HCT116 (cell line): ENCODE data around the gene ZNF436.

Experiments
- EZH2 ChIP-seq: fragments of 200-600 bp; sonication (generic); IDR thresholded peaks from 2 replicates; pipeline ENCODE4 v1.6.1; 2017; ENCODE audit warnings: antibody characterized with exemption, mixed run types
- POLR2A ChIP-seq: IDR thresholded peaks from 2 replicates; pipeline ENCODE4 v1.7.0; 2011; ENCODE audit warnings: borderline replicate concordance; ENCODE audit not compliant: insufficient read depth, insufficient read length; ENCODE audit errors: extremely low read depth
- RAD21 ChIP-seq: IDR thresholded peaks from 2 replicates; pipeline ENCODE4 v1.6.1; 2012; ENCODE audit warnings: low read depth, mild to moderate bottlenecking
- SIN3A ChIP-seq: IDR thresholded peaks from 2 replicates; pipeline ENCODE4 v1.6.1; 2012; ENCODE audit warnings: low read depth
- ZFX ChIP-seq: fragments of 450-650 bp; IDR thresholded peaks from 2 replicates; pipeline ENCODE4 v1.6.1; 2017
- ZNF274 ChIP-seq: fragments of 200-500 bp; sonication (Bioruptor generic); IDR thresholded peaks from 2 replicates; pipeline ENCODE4 v1.6.1; 2014; ENCODE audit warnings: mild to moderate bottlenecking, low read depth, low read length, inconsistent platforms
- TF ChIP-seq, protein P1 (sequence below), 3 experiments: fragments of 200-600 bp in 1 of 3; sonication (generic) in 1 of 3; IDR thresholded peaks in 2 of 3; conservative IDR thresholded peaks in 1 of 3; 2 replicates each; pipeline ENCODE4 v1.5.1; 2012 to 2017; ENCODE audit warnings: low read depth in 2 of 3, low read length in 2 of 3, antibody characterized with exemption in 1 of 3, borderline replicate concordance in 1 of 3, control low read depth in 1 of 3, mild to moderate bottlenecking in 1 of 3, mixed read lengths in 1 of 3, mixed run types in 1 of 3, moderate library complexity in 1 of 3; ENCODE audit not compliant: insufficient read depth in 1 of 3
- TF ChIP-seq, protein P2 (sequence below): IDR thresholded peaks from 2 replicates; pipeline ENCODE4 v1.6.1; 2012

- TF ChIP-seq, protein P1, sequence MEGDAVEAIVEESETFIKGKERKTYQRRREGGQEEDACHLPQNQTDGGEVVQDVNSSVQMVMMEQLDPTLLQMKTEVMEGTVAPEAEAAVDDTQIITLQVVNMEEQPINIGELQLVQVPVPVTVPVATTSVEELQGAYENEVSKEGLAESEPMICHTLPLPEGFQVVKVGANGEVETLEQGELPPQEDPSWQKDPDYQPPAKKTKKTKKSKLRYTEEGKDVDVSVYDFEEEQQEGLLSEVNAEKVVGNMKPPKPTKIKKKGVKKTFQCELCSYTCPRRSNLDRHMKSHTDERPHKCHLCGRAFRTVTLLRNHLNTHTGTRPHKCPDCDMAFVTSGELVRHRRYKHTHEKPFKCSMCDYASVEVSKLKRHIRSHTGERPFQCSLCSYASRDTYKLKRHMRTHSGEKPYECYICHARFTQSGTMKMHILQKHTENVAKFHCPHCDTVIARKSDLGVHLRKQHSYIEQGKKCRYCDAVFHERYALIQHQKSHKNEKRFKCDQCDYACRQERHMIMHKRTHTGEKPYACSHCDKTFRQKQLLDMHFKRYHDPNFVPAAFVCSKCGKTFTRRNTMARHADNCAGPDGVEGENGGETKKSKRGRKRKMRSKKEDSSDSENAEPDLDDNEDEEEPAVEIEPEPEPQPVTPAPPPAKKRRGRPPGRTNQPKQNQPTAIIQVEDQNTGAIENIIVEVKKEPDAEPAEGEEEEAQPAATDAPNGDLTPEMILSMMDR (IDR thresholded peaks at IDR 0.05 in 2 of 3, conservative IDR thresholded peaks at IDR 0.05 in 1 of 3; ENCODE audit: borderline replicate concordance in 1 of 3, insufficient read depth in 1 of 3, low read depth in 2 of 3, low read length in 2 of 3): no peak
- no peak for TF ChIP-seq POLR2A
- no peak for TF ChIP-seq ZNF274
- no peak for TF ChIP-seq RAD21
- TF ChIP-seq, protein P2, sequence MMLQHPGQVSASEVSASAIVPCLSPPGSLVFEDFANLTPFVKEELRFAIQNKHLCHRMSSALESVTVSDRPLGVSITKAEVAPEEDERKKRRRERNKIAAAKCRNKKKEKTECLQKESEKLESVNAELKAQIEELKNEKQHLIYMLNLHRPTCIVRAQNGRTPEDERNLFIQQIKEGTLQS: no peak
- no peak for TF ChIP-seq SIN3A
- no peak for TF ChIP-seq EZH2
- no peak for TF ChIP-seq ZFX
Measured at GRCh38 chr1:23417570-23417969, 47.9 kb upstream of the ZNF436 start.
